GM18858 (cell line): Measurements from ENCODE around the gene RNF4.

Experiments used
- ATAC-seq: cut with Tn5 transposase; IDR thresholded peaks from one replicate; pipeline ENCODE4 v1.9.1; 2021; ENCODE audit not compliant: unreplicated experiment

RNF4 gene

GRCh38 chr4:2437475-2438215 is 31.3 kb upstream of the RNF4 start:
- ATAC-seq = no peak

DNA sequence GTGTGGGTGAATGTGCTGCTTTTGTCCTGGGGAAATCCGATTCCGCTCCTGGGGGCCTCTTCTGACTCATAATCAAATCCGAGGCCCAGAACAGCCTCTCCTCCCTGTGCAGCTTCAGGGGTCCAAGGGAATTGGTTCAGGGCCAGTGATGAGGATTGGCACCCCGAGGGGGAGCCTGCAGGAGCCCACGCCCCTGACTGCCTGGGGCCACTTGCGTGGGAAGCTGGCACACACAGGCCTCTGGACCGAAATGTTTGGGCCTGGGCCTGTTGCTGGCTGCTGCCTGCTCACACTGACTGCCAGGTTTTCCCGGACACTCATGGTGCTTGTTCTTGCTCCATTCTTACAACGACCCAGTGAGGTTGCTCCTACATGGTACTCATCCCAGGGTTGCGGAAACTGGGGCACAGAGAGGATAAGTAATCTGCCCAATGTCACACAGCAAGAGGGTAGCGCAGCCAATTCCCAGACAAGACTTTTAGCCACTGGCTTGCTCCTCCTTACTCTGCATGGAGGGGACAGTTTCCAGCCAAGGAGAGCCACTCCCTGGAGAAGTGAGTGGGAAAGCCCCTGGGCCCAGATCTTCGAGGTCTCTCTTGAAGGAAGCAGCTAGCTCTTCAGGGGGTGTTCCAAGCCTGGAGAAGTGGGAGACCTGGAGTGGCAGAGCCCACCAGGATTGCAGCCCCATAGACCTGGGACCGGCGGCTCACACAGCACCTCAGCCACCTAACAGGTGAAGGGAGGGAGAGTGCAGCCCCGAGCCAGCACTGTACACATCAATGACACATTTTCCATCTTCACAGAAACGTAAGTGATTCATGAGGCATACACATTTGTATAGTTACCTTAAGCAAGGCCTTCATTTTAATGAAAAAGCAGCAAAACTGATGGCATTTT is 29.8 kb upstream of the RNF4 start:
- ATAC-seq = no peak

DNA sequence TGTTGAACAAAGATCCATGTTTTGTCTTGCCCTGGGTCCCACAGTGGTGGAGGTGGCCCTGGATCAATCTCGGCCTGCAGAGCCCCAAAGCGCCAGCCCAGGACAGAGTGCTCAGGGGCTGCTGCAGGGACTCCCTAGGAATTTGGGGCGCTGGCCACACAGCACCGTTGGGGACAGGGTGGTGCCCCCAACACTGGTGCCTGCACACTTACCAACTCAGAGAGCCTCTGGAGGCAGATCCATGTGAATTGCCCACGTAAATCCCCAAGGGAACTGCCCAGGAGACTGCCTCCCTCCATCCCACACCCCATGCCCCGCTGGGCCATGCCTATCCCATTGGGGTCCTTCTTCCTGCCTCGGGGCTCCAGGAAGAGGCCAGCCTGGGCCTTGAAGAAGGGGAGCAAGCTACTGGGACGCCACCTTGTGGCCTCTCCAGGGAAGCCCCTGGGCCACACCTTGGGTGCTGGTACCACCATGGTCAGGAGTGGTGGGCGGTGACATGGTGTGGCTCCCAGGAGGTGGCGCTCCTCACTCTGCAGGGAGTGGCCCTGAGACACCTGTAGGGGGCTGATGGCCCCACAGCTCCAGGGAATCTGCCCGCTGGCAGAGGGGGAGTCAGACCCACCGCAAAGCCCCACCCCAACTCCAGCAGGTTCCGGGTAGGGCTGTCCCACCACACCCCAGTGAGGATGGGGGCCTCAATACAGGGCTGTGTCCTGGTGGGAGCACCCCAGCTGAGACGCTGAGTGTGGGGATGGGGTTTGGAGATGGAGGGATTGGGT is 27.3 kb upstream of the RNF4 start:
- peak; percentile 74 for ATAC-seq

DNA sequence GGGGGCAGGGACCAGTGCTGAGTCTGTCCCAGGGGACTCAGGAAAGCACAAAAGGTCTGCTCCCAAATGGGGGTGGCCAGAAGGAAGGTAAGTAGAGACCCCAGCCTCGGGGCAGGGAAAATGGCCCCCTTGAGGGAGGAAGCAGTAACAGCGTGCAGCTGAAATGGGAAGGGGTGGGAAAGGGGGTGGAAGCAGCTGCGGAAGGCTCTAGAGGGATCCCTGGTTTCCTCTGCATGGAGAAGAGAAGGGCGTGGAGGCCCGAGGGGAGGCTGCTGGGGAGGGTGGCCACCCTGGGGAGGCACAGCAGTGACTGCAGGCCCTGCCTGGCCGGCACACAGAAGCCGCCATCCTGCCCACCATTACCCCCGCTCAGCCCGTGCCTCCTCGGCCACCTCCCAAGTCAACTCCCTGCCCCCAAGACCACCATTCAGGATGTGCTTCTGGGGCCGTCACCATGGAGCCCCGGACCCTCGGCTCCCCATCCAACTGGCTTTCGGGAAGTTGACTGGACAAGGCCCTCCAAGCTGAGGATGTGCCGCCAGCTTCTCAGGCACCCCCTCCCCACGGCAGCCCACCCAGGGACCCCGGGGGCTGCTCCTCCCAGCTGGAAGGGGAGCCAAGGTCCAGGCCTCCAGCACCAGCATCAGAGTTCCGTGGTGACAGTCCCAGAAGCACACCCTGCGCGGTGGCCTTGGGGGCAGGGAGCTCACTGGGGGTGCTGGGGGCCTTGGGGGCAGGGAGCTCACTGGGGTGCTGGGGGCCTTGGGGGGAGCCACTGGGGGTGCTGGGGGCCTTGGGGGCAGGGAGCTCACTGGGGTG is 26.5 kb upstream of the RNF4 start:
- ATAC-seq = no peak

- ATAC-seq = no peak
Observed at GRCh38 chr4:2443061-2443730, 25.7 kb upstream of the RNF4 start.

DNA sequence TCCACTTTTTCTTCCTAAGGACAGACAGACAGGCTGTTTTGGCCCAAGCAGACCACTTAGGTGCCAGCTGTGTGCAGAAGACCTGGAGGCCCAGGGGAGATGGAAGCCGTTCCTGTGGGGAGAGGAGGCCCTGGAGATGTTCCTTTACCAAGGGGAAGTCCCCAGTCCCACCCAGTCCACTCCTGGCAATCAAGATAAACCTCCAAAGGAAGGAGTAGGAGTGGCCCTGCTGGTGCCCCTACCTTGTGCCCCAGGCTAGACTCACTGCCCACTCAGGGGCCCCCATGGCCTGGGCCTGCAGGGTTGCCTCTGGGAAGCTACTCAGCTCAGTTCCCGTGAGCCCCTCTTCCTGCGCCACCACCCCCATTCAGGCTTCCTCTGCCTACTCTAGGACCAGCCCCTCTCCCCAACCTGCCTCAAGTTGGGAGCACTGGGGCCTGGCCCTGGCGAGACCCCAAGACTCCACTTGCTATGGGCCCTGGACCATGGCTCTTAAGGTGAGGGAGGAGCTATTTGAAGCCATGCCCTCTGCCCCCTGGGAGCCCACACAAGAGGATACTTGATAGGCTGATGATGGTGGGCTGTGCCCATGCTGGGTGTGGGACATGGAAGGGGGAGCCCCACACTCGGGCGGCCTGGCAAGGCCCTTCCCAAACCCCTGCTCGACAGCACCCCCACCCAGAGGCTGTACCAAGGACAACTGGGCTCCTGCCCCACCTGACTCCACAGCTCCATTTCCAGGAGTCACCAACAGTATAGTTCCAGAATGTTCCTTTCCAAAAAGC is 24.8 kb upstream of the RNF4 start:
- no peak for ATAC-seq

DNA sequence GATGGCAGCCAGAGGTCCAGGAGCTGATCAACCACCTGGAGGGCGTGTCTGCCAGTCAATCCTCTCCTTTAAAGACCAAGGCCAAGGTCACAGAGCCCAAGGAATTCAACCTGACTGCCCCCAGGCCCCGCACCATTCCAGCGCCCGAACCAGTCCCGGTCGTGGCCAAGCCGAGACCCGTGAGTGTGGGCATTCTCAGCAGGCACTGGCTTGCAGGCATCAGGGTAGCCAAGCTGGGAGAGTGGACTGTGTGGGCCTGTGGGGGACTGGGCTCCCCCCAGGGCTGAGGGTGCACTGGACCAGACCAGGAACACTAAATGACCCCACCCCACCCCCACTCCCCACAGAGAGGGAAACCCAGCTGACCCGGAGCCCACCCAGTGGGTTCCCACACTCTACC is 23.8 kb upstream of the RNF4 start:
- no peak for ATAC-seq

DNA sequence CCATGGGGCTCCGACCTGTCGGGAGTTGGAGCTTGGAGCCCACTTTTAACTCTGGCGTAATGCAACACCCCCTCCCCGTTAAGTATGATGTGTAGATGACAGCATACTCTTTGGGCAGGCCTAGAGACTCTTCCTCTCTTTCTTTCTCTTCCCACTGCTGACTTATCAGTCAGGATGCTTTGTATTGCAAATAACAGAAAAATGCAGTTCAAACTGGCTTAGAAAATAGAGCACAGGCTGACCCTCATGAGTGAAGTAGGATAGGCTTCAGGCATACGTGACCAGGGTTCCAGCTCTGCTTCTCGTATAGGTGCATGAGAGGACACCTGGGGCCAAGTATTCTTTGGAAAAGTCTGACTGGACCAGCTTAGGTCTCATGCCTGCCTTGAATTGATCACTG is 23.3 kb upstream of the RNF4 start:
- ATAC-seq = no peak

GRCh38 chr4:2446656-2447564 is 22.0 kb upstream of the RNF4 start:
- ATAC-seq = no peak

DNA sequence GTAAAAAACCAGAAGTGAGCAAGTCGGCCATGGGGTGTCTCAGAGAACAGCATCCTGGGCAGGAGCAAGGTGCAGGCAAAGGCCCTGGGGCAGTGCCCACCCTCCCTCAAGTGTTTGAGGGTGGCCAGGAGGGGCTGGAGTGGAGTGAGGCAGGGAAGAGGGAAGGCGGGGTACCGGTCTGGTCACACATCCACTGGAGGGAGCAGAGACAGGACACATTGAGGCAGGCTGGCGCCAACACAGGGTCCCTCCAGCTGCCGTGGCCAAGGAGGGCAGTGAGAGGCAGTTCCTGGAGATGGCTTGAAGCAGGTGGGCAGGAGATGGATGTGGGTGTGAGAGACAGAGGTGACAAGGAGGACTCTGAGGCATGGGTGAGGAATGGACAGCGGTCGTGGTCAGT is 20.3 kb upstream of the RNF4 start:
- no peak for ATAC-seq

DNA sequence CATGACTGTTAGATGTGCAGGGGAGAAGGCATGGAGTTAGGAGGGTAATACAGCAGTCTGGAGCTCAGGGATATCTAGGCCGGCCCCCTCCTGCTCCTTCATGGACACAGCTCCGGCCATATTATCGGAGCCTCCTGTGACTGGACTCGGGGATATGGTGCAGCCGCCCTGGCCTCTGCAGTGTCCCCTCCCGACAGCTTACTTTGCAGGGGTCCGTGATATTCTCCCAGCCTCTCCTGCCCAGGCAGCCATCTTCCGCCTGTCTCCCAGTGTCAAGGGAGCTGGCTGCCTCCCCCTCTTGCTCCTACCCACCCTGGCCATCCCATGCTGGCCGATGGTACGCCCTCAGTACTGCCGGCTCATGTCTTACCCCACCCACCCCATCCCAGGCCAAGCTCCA is 19.9 kb upstream of the RNF4 start:
- ATAC-seq = no peak

DNA sequence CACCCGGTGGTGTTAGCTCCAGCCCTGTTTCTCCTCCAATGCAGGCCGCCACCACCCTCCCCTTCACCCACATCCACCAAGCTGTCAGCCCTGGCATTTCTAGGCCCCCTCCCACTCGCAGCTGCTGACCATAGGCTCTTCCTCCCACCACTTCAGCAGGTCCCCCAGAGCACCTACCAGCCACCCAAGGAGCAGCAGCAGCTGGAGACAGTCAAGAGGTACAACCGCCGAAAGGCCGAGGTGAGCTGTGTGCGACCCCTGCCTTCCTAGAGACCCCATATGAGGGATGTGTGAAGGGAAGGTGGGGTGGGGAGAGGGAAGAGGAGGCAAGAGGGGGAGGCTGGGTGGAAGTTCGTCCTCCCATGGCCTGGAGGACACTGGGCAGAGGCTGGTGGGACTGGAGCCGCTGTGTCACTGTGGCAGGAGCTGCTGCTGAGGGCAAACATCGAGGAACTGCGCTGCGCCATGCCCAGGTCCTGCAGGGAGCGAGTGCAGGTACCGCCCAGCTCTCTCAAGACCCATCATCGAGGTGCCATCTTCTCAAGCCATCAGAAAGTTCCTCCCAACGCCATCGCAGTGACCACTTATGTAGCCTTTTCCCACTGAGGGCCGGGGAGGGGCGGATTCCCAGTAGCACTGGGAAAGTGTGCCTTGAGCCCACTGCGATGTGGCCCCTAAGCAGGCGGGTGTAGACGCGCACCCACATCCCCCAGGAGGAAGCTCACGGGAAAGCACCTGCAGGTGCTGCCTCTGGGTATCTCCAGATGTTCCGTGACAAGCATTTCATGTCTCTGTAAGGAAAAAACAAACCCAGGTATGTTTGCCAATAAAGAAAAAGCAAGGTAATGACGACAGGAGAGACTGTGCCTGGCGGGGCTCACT is 19.2 kb upstream of the RNF4 start:
- no peak for ATAC-seq

- no peak for ATAC-seq
Observed at GRCh38 chr4:2450394-2451035, 18.4 kb upstream of the RNF4 start.

GRCh38 chr4:2451036-2451520 is 17.8 kb upstream of the RNF4 start:
- ATAC-seq = no peak

GRCh38 chr4:2451821-2452785 is 16.8 kb upstream of the RNF4 start:
- ATAC-seq = no peak
